ENCODE data around the gene ZCCHC9. TPM values are rescaled to one million over a fixed set of nuclear protein-coding genes. Genes with fewer than 3 reads are reported as not detected.

Gene ZCCHC9
- total RNA-seq, 1 donor from 2014 or later, result 20.0 TPM

GRCh38 chr5:81308836-81309235 lies 7.4 kb downstream of the ZCCHC9 start:
- no peak for DNase-seq (ENCODE audit: low read depth)
- TF ChIP-seq CTCF (conservative IDR thresholded peaks at IDR 0.05; ENCODE audit: low read depth, low read length), result no peak
- H3K4me3 ChIP-seq (ENCODE audit: low read depth, low read length), result no peak overlapping the region

GRCh38 chr5:81310402-81311063 lies 9.1 kb downstream of the ZCCHC9 start:
- TF ChIP-seq CTCF (conservative IDR thresholded peaks at IDR 0.05; ENCODE audit: low read depth, low read length), result no peak
- no peak overlapping the region for H3K4me3 ChIP-seq (ENCODE audit: low read depth, low read length)
- DNase-seq (ENCODE audit: low read depth), result no peak

DNA sequence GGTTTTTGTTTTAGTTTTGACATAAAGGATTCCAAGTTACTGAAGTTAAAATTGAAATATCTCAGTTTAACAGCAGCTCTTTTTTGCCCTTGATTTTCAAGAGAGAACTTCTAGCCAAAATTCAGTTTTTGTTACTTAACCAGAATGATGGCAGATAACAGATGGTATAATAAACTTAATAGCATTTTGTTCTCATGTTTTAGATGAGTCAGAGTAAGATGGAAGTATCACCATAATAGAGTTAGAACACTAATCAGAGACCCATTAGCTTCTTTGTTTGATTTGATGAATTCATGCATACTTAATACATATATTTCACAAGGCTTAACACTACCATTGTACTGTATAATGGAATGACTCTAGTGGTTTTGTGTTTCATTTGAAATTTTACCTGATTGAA lies 11.9 kb downstream of the ZCCHC9 start:
- no peak for DNase-seq (ENCODE audit: low read depth)
- no peak for TF ChIP-seq CTCF (conservative IDR thresholded peaks at IDR 0.05; ENCODE audit: low read depth, low read length)
- no peak overlapping the region for H3K4me3 ChIP-seq (ENCODE audit: low read depth, low read length)

DNA sequence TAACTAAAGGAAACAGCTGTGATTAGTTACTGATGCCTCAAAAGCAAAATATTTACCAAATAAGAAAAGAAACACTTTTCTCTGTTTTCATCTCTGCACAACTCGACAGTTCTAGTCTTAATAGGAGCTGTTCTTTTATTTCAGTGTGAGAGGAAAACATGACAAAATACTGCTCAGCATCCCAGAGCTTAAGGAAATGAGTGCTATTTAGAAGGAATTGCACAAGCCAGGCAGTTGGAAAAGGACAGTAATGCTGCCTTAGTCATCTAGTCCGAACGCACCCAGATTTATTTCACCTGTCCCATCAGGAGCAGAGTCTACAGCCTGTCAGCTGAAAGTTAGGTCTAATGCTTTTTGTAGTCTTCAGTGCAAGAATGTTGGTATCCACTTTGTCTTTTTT lies 12.3 kb downstream of the ZCCHC9 start:
- no peak overlapping the region for H3K4me3 ChIP-seq (ENCODE audit: low read depth, low read length)
- no peak for DNase-seq (ENCODE audit: low read depth)
- no peak for TF ChIP-seq CTCF (conservative IDR thresholded peaks at IDR 0.05; ENCODE audit: low read depth, low read length)

DNA sequence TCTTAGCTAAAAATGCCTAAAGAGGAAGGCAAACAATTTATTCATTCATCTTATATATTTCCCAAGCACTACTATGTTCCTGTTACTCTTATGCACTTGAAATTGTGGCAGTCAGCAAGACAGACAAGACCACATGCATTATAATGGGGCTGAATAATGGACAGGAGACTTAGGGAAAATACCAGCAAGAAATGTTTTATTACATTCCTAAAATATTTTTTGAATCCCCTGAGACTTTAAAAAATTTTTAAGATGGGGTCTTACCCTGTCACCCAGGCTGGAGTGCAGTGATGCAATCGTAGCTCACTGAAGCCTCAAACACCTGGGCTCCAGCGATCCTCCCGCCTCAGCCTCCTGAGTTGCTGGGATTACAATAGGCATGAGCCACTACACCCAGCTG lies 13.2 kb downstream of the ZCCHC9 start:
- H3K4me3 ChIP-seq (ENCODE audit: low read depth, low read length), result no peak overlapping the region
- TF ChIP-seq CTCF (conservative IDR thresholded peaks at IDR 0.05; ENCODE audit: low read depth, low read length), result no peak
- DNase-seq (ENCODE audit: low read depth), result no peak

DNA sequence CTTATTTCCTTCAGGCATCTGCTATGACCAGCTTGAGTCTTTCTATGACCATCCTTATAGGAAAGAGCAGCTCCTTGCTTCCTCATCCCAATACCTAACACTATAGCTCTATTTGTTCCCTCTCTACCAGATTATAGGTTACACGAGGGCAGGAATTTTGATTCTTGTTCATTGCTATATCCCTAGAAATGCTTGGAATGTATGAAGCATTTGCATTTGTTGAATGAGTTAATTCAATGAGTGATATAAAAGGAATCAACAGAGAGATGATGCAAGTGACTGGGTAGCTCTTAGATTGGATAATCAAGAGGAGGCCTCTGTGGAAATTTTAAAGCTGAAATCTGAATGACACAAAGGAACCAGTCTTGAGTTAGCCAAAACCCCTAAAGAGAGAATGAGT lies 13.9 kb downstream of the ZCCHC9 start:
- no peak overlapping the region for H3K4me3 ChIP-seq (ENCODE audit: low read depth, low read length)
- peak; percentile 44 for DNase-seq (ENCODE audit: low read depth)
- no peak for TF ChIP-seq CTCF (conservative IDR thresholded peaks at IDR 0.05; ENCODE audit: low read depth, low read length)

- no peak for TF ChIP-seq CTCF (conservative IDR thresholded peaks at IDR 0.05; ENCODE audit: low read depth, low read length)
Observed at GRCh38 chr5:81315830-81316229, 14.4 kb downstream of the ZCCHC9 start.

More at GRCh38 chr5:81315830-81316229, 14.4 kb downstream of the ZCCHC9 start:
- no peak overlapping the region for H3K4me3 ChIP-seq (ENCODE audit: low read depth, low read length)
- no peak for DNase-seq (ENCODE audit: low read depth)
